Activated CD4-positive, alpha-beta T cell treated with anti-CD3 and anti-CD28 coated beads, Interleukin-2, amount 50 U/mL, for 48 hours (primary cell): ENCODE results near the gene RMDN2.

Experiments used
- DNase-seq, 2 experiments: peaks; one replicate each; pipeline ENCODE4 v3.0.0-alpha.2; 2020

RMDN2 gene

GRCh38 chr2:37925063-37925897, at the start of gene RMDN2:
RMDN2 (plus strand) TSS chr2:37925287; CDS start chr2:37929278, 3,991 bp downstream.
- DNase-seq, result peak; percentile 82 to 88

- no peak for DNase-seq
Observed at GRCh38 chr2:37875403-37875906, 49.6 kb upstream of the RMDN2 start.

GRCh38 chr2:37876227-37876626, 48.9 kb upstream of the RMDN2 start:
- DNase-seq, result no peak

GRCh38 chr2:37877457-37878315, 47.4 kb upstream of the RMDN2 start:
- DNase-seq, result no peak

GRCh38 chr2:37878536-37878935, 46.6 kb upstream of the RMDN2 start:
- no peak for DNase-seq

- no peak for DNase-seq
Observed at GRCh38 chr2:37880551-37880950, 44.5 kb upstream of the RMDN2 start.

GRCh38 chr2:37881397-37881796, 43.7 kb upstream of the RMDN2 start:
- DNase-seq, result no peak

- DNase-seq, result no peak
Observed at GRCh38 chr2:37882036-37882435, 43.1 kb upstream of the RMDN2 start.

- DNase-seq, result no peak
Observed at GRCh38 chr2:37883518-37883917, 41.6 kb upstream of the RMDN2 start.

GRCh38 chr2:37885329-37885993, 39.6 kb upstream of the RMDN2 start:
- no peak for DNase-seq

- DNase-seq, result no peak
Observed at GRCh38 chr2:37886745-37887144, 38.3 kb upstream of the RMDN2 start.

- DNase-seq, result no peak
Observed at GRCh38 chr2:37887286-37887685, 37.8 kb upstream of the RMDN2 start.

GRCh38 chr2:37890893-37891495, 34.1 kb upstream of the RMDN2 start:
- DNase-seq, result peak; percentile 70 to 81

GRCh38 chr2:37891846-37892435, 33.1 kb upstream of the RMDN2 start:
- DNase-seq, result no peak

GRCh38 chr2:37892436-37893114, 32.5 kb upstream of the RMDN2 start:
- DNase-seq, result no peak

GRCh38 chr2:37893327-37893726, 31.8 kb upstream of the RMDN2 start:
- no peak for DNase-seq

- DNase-seq, result peak; percentile 36 to 62
Observed at GRCh38 chr2:37894047-37894446, 31.0 kb upstream of the RMDN2 start.

- peak; percentile 31 to 41 for DNase-seq
Observed at GRCh38 chr2:37894601-37895000, 30.5 kb upstream of the RMDN2 start.

GRCh38 chr2:37895140-37895539, 29.9 kb upstream of the RMDN2 start:
- DNase-seq, result no peak

GRCh38 chr2:37896319-37896718, 28.8 kb upstream of the RMDN2 start:
- no peak for DNase-seq

- no peak for DNase-seq
Observed at GRCh38 chr2:37897511-37897910, 27.6 kb upstream of the RMDN2 start.

GRCh38 chr2:37898448-37898847, 26.6 kb upstream of the RMDN2 start:
- no peak for DNase-seq
